GM12873 (cell line): Measurements from ENCODE around the gene SETD2.

ENCODE experiments used
- TF ChIP-seq, protein P1 (sequence below): IDR thresholded peaks from 2 replicates; pipeline ENCODE4 v1.5.1; 2012; ENCODE audit warnings: low read depth, mild to moderate bottlenecking, moderate library complexity, low read length, control low read depth; ENCODE audit not compliant: insufficient read depth; ENCODE audit errors: missing control alignments

The SETD2 gene

DNA sequence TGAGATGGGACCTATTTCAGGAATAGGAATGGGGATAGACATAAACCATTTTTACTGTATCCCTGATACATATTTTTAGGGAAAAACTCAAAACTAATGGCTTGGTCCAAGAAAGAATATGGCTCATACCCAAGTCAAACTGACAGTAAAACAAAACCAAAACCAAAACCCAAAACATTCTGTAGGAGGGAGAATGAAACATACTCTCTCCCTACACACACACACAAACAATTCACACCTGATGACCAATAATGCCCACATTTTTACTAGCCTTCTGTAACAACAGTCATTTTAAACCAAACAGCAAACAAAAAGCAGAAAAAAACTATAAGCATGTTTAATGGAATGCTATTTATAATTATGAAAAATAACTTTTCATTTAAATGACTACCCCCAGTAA, 109.5 kb downstream of the SETD2 start:
- TF ChIP-seq, protein P1, sequence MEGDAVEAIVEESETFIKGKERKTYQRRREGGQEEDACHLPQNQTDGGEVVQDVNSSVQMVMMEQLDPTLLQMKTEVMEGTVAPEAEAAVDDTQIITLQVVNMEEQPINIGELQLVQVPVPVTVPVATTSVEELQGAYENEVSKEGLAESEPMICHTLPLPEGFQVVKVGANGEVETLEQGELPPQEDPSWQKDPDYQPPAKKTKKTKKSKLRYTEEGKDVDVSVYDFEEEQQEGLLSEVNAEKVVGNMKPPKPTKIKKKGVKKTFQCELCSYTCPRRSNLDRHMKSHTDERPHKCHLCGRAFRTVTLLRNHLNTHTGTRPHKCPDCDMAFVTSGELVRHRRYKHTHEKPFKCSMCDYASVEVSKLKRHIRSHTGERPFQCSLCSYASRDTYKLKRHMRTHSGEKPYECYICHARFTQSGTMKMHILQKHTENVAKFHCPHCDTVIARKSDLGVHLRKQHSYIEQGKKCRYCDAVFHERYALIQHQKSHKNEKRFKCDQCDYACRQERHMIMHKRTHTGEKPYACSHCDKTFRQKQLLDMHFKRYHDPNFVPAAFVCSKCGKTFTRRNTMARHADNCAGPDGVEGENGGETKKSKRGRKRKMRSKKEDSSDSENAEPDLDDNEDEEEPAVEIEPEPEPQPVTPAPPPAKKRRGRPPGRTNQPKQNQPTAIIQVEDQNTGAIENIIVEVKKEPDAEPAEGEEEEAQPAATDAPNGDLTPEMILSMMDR, result no peak

DNA sequence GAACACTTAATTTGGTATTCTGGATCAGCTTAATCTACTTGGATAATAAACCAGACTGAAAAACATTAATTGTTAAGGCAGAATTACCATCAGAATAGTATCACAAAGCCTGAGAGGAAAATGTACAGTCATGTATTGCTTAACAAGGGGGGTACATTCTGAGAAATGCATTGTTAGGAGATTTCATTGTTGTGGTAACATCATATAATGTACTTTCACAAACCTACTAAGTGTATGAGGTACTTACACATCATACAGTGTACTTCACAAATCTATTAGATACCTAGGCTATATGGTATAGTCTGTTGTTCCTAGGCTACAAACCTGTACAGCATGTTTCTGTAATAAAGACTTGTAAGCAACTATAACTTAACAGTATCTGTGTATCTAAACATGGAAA, 116.2 kb downstream of the SETD2 start:
- TF ChIP-seq, protein P1, result no peak

DNA sequence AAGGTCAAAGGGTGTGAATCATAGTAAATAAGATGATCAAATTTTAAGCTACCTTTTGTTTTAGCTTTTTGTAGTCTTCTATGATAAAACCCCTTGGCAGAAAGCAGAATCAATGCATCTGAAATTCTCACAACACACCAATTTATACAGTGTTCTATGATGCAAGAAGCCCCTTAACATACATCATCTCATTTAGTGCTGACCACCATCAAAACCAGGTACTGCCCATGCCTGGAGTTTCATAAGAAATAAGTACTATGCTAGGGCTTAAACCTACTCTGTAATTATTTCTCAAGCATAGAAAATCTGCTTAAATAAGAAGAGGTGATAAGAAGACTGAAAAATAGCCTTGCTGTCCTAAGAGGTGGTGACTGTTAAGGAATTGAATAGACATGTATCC, 116.8 kb downstream of the SETD2 start:
- TF ChIP-seq, protein P1, result no peak

DNA sequence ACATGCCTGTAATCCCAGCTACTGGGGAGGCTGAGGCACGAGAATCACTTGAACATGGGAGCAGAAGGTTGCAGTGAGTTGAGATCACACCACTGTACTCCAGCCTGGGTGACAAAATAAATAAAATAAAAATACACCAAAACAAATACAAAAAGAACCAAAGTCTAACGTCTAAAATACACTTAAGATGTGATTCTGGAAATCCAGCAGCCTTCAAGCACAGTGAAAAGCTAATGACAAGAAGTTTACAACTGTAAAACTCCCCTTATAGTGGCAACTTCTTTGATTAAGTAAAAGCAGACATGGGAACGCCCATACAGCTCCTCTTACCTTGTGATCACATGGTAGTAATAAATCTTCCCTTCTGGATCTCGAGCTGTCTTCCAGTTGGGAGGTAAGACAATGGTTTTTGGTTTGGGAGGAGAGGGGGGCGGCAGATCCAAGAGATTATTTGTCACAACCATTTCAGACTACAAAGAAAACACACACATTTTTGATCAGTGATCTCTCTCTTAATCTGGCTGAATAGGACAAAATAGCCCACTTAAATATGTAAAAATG, 121.6 kb downstream of the SETD2 start:
- TF ChIP-seq, protein P1, result no peak

- TF ChIP-seq, protein P1, result no peak
Observed at GRCh38 chr3:47041114-47041513, 122.8 kb downstream of the SETD2 start.

- TF ChIP-seq, protein P1, result no peak
Observed at GRCh38 chr3:47036145-47036544, 127.8 kb downstream of the SETD2 start.

DNA sequence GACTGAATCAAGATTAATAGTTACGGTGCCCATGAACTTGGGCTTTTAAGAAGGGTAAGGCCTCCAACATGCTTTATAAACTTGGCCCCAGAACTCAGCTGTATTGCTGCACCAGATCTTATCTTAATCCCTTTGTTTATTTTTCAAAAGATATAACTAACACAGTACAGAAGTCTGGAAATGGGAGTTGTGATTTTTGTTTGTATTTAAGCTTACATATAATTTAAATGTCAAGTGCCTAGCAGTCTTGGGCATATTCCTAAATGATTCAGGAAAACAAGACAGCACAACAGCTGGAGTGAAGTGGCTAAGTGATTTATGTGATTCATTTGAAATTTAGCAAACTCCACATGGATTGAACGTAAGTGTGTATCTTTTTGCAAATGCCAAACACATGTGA, 128.3 kb downstream of the SETD2 start:
- TF ChIP-seq, protein P1, result no peak

DNA sequence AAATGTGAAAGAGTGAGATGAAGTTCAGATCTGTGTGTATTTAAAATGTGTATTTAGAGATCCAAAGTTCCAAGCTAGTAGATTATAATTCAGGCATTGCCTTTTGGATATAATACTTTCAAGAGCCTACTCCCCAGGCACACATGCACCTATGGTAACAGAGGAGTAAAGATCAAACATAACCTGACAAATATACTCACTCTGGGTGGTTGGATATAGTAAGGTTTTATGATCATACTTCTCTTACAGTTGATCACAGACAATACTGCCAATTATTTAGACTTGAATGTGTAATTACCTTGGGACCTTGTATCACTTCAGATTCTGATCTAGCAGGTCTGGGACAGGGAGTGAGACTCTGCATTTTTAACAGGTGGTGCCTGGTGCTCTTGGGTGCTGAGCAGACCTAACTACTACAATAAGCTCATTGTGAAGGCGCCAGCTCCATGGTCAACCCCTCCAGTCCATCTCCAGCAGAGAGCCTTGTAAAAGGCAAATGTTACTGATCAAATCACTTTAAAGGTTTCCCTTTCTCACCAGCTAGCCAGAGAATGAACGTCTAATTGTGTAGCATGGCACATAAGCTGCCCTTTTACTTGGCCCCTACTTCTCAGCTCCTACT, 128.9 kb downstream of the SETD2 start:
- TF ChIP-seq, protein P1, result no peak
